IMR-90 (cell line): ENCODE measurements around the gene MRPL40. TPM values are rescaled to one million over a fixed set of nuclear protein-coding genes. Genes with fewer than 3 reads are reported as not detected.

Experiments used
- ATAC-seq: fragments of 200-7000 bp; cut with Tn5 transposase; 2 replicates; pipeline ENCODE4 v1.9.1; 2020; ENCODE audit warnings: low read depth, mild to moderate bottlenecking, moderate library complexity
- BruUV-seq: library from RNA; stranded (reverse); fragments of 400-500 nt; replicated peaks from 2 replicates; lab custom pipeline; 2021; lab: Mats Ljungman, UMichigan
- CTCF ChIA-PET: fragments of 300-600 bp; formaldehyde crosslinking; extraction: SDS; loops from one replicate; lab custom pipeline; 2021; ENCODE audit warnings: antibody characterized with exemption; lab: Yijun Ruan, JAX
- POLR2A ChIA-PET: fragments of 300-600 bp; sonication (Branson Sonifier 250); formaldehyde crosslinking; loops from one replicate; lab custom pipeline; 2022; ENCODE audit warnings: antibody characterized with exemption; ENCODE audit not compliant: unreplicated experiment; lab: Charles Lee
- DNase-seq: peaks from one replicate; pipeline ENCODE4 v3.0.0; 2013
- H2AFZ ChIP-seq: replicated peaks from 2 replicates; pipeline ENCODE3; 2013; ENCODE audit warnings: low read length, mild to moderate bottlenecking; ENCODE audit not compliant: poor library complexity
- H2AK5ac ChIP-seq: 2 replicates; pipeline ENCODE4 v1.6.1; 2013; ENCODE audit warnings: low read depth, low read length, inconsistent platforms
- H2AK9ac ChIP-seq: replicated peaks from 2 replicates; pipeline ENCODE3; 2013; ENCODE audit warnings: mild to moderate bottlenecking, low read depth, low read length, moderate library complexity; ENCODE audit not compliant: poor library complexity
- H2BK120ac ChIP-seq: 2 replicates; pipeline ENCODE4 v1.6.1; 2013; ENCODE audit warnings: low read depth, low read length, inconsistent platforms
- H2BK15ac ChIP-seq: 3 replicates; pipeline ENCODE4 v1.6.1; 2013; ENCODE audit warnings: low read depth, low read length, inconsistent platforms
- H2BK20ac ChIP-seq: 2 replicates; pipeline ENCODE4 v1.6.1; 2013; ENCODE audit warnings: low read depth, mild to moderate bottlenecking, inconsistent platforms, low read length, moderate library complexity
- H2BK5ac ChIP-seq: 2 replicates; pipeline ENCODE4 v1.6.1; 2013; ENCODE audit warnings: mild to moderate bottlenecking, low read depth, low read length, inconsistent platforms; ENCODE audit not compliant: poor library complexity, severe bottlenecking
- H3K14ac ChIP-seq: replicated peaks from 2 replicates; pipeline ENCODE4 v1.6.1; 2013; ENCODE audit warnings: low read depth, low read length, inconsistent platforms
- H3K18ac ChIP-seq: 2 replicates; pipeline ENCODE4 v1.6.1; 2013; ENCODE audit warnings: low read depth, low read length, control low read depth
- H3K23ac ChIP-seq: 2 replicates; pipeline ENCODE4 v1.6.1; 2013; ENCODE audit warnings: low read depth, low read length, inconsistent platforms
- H3K27ac ChIP-seq: 2 replicates; pipeline ENCODE4 v1.5.1; 2013; ENCODE audit warnings: mild to moderate bottlenecking, control low read depth, low read length; ENCODE audit not compliant: insufficient read depth
- H3K27me3 ChIP-seq: 2 replicates; pipeline ENCODE4 v1.6.1; 2013; ENCODE audit warnings: low read length; ENCODE audit not compliant: control insufficient read depth, insufficient read depth
- H3K36me3 ChIP-seq: 2 replicates; pipeline ENCODE4 v1.6.1; 2013; ENCODE audit warnings: low read length, mixed read lengths; ENCODE audit not compliant: control insufficient read depth, insufficient read depth
- H3K4ac ChIP-seq: 2 replicates; pipeline ENCODE4 v1.6.1; 2013; ENCODE audit warnings: low read depth, low read length, inconsistent platforms
- H3K4me1 ChIP-seq: 2 replicates; pipeline ENCODE4 v1.6.1; 2013; ENCODE audit warnings: low read length, mixed read lengths; ENCODE audit not compliant: control insufficient read depth, insufficient read depth
- H3K4me2 ChIP-seq: 2 replicates; pipeline ENCODE4 v1.6.1; 2013; ENCODE audit warnings: low read depth, mild to moderate bottlenecking, control low read depth, low read length, moderate library complexity
- H3K4me3 ChIP-seq: 2 replicates; pipeline ENCODE4 v1.5.1; 2013; ENCODE audit warnings: low read depth, mild to moderate bottlenecking, control low read depth, low read length, moderate library complexity; ENCODE audit not compliant: insufficient read depth
- H3K56ac ChIP-seq: 2 replicates; pipeline ENCODE4 v1.6.1; 2013; ENCODE audit warnings: low read length, inconsistent platforms; ENCODE audit not compliant: insufficient read depth; ENCODE audit errors: extremely low read depth
- H3K79me1 ChIP-seq, 2 experiments: 2 replicates each; pipeline ENCODE4 v1.6.1; 2013; ENCODE audit warnings: low read length in 2 of 2, inconsistent platforms in 1 of 2, low read depth in 1 of 2
- H3K9ac ChIP-seq: 2 replicates; pipeline ENCODE4 v1.6.1; 2013; ENCODE audit warnings: low read depth, low read length, control low read depth
- H3K9me1 ChIP-seq: 2 replicates; pipeline ENCODE4 v1.6.1; 2013; ENCODE audit warnings: low read length, inconsistent platforms; ENCODE audit not compliant: insufficient read depth
- H3K9me3 ChIP-seq: 2 replicates; pipeline ENCODE4 v1.6.1; 2013; ENCODE audit warnings: low read length; ENCODE audit not compliant: control insufficient read depth, insufficient read depth
- H4K20me1 ChIP-seq: 2 replicates; pipeline ENCODE4 v1.6.1; 2013; ENCODE audit warnings: low read length, inconsistent platforms; ENCODE audit not compliant: insufficient read depth
- H4K5ac ChIP-seq: 2 replicates; pipeline ENCODE4 v1.6.1; 2013; ENCODE audit warnings: mild to moderate bottlenecking, low read depth, low read length, control low read depth
- H4K8ac ChIP-seq, 2 experiments: 2 replicates each; pipeline ENCODE4 v1.6.1; 2013; ENCODE audit warnings: low read depth in 2 of 2, low read length in 2 of 2, control low read depth in 1 of 2, inconsistent platforms in 1 of 2
- H4K91ac ChIP-seq: 2 replicates; pipeline ENCODE4 v1.6.1; 2013; ENCODE audit warnings: low read depth, low read length, inconsistent platforms; ENCODE audit not compliant: insufficient read depth
- CHD1 ChIP-seq: IDR thresholded peaks from 2 replicates; pipeline ENCODE4 v1.6.1; 2012; ENCODE audit warnings: low read depth, low read length, improper control_type of control experiment
- FOS ChIP-seq: fragments of 150-350 bp; IDR thresholded peaks from 2 replicates; pipeline ENCODE4 v1.6.1; 2016; ENCODE audit warnings: low read depth, low read length
- MXI1 ChIP-seq: IDR thresholded peaks from 2 replicates; pipeline ENCODE4 v1.6.1; 2012; ENCODE audit warnings: low read depth, mild to moderate bottlenecking, low read length, moderate library complexity, borderline replicate concordance
- WGBS, 2 experiments: methylation state at CpG; one replicate each; pipeline versions ENCODE4 v1.1.5 to v1.1.7; 2013; ENCODE audit warnings: missing lambda C conversion rate in 2 of 2; ENCODE audit not compliant: insufficient read length in 1 of 2; ENCODE audit errors: extremely low coverage in 2 of 2; 5-methylcytosine and 5-hydroxymethylcytosine counted together
- dilution Hi-C: fragments of 300-500 bp; cut with HindIII; formaldehyde crosslinking; loops from one replicate; pipeline ENCODE4 v1.14.3; 2018; ENCODE audit warnings: low sequenced_read_pairs; ENCODE audit not compliant: unreplicated experiment
- in situ Hi-C: fragments of 300-500 bp; cut with MboI; formaldehyde crosslinking; loops from 3 replicates; pipeline ENCODE4 v1.14.3; 2019; ENCODE audit warnings: low sequenced_read_pairs, inconsistent platforms, mixed read lengths
- intact Hi-C: fragments of 100-400 bp; cut with micrococcal nuclease; formaldehyde crosslinking; loops from 2 replicates; pipeline ENCODE4 v1.10.0; 2022
- polyA plus RNA-seq, 3 experiments: library from polyadenylated mRNA; depleted of rRNA; stranded (reverse); fragments of >200 nt; gene quantifications; 2 replicates each; pipeline ENCODE4 v1.2.3, GENCODE V29; 2012; ENCODE audit warnings: low replicate concordance in 1 of 3
- total RNA-seq: library from RNA; depleted of rRNA; stranded (reverse); fragments of >200 nt; gene quantifications from 2 replicates; pipeline ENCODE4 v1.2.3, GENCODE V29; 2012
- TF ChIP-seq, protein P1 (sequence below): fragments of 150-350 bp; IDR thresholded peaks from 2 replicates; pipeline ENCODE4 v1.6.1; 2016; ENCODE audit warnings: low read depth, mild to moderate bottlenecking, low read length, moderate library complexity, borderline replicate concordance

The MRPL40 gene
- total and polyA plus RNA-seq, 2 of the 4 experiments (the other 2 are of a cell fraction) = 36.7 to 37.5 TPM

DNA sequence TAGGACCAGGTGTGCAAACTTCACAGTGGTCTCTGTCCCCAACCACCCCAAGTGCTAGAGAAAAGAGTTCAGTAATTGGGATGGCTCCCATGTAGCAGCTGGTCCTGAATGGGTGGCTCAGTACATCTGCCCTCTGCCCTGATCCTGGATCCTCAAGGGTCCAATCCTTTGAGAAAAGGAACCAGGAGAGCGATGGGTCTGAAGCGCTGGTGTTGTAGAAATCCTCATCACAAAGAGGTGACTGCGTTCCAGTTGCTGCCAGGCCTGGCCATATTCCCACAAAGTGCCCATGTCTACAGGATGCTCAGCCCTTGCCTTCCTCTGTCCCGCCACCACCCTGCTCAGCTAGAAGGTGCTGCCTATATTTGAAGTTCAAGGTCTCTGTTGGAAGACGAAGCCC, 21.4 kb downstream of the MRPL40 start:
- no peak overlapping the region for H3K27ac ChIP-seq
- H3K23ac ChIP-seq = no peak overlapping the region
- H2BK15ac ChIP-seq = no peak overlapping the region
- H2AFZ ChIP-seq = no peak overlapping the region
- dilution Hi-C loops = no loop called here
- H3K9me1 ChIP-seq = peaks cover 14% of the 10 kb centered on the region
- peaks cover 5 to 16% of the 10 kb centered on the region in 2 experiments; a peak in 2 of 4 replicates for H3K79me1 ChIP-seq
- peaks cover 57% of the 10 kb centered on the region for H3K36me3 ChIP-seq
- intact Hi-C loops = no loop called here
- H3K14ac ChIP-seq = no peak overlapping the region
- no peak overlapping the region for H4K91ac ChIP-seq
- peaks cover 4% of the 10 kb centered on the region for H4K20me1 ChIP-seq
- no peak overlapping the region for H3K9ac ChIP-seq
- H3K4ac ChIP-seq = no peak overlapping the region
- H2BK120ac ChIP-seq = no peak overlapping the region
- H3K4me3 ChIP-seq = no peak overlapping the region
- no peak for ATAC-seq
- peaks cover 4% of the 10 kb centered on the region; the same call in 1 of the 2 replicates for H3K4me1 ChIP-seq
- no peak overlapping the region for H4K5ac ChIP-seq
- H3K4me2 ChIP-seq = no peak overlapping the region
- CTCF ChIA-PET = no interaction called here
- in situ Hi-C loops = no loop called here
- DNase-seq = no peak
- H3K9me3 ChIP-seq = no peaks in the 10 kb centered on the region
- no peak overlapping the region for H3K18ac ChIP-seq
- no peak overlapping the region for H2BK20ac ChIP-seq
- TF ChIP-seq MXI1 (no peak), FOS (no peak), CHD1 (no peak)
- TF ChIP-seq, protein P1, sequence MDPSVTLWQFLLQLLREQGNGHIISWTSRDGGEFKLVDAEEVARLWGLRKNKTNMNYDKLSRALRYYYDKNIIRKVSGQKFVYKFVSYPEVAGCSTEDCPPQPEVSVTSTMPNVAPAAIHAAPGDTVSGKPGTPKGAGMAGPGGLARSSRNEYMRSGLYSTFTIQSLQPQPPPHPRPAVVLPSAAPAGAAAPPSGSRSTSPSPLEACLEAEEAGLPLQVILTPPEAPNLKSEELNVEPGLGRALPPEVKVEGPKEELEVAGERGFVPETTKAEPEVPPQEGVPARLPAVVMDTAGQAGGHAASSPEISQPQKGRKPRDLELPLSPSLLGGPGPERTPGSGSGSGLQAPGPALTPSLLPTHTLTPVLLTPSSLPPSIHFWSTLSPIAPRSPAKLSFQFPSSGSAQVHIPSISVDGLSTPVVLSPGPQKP = no peak
- no peak overlapping the region for H3K56ac ChIP-seq
- no TSS peak for BruUV-seq
- POLR2A ChIA-PET = interaction anchor here (0.6 kb wide), 1 partner anchor 43 kb away, joined by 4 read pairs; no protein-coding TSS in a partner anchor
- H2AK9ac ChIP-seq = no peak overlapping the region
- WGBS, 2 experiments = 100% methylated on average over 3 of the region's 5 CpGs; no CpG with 5 or more reads in 1 of the 2 experiments
- no peak overlapping the region for H2BK5ac ChIP-seq
- no peak overlapping the region for H2AK5ac ChIP-seq
- H3K27me3 ChIP-seq = no peaks in the 10 kb centered on the region
- H4K8ac ChIP-seq = no peak overlapping the region
